Ramos (cell line): ENCODE measurements around the gene DCN.
"Not testable (repeated sequence)": the region's sequence is repeated elsewhere in the genome, so short reads cannot be mapped to it uniquely, and the experiment has no call there.

Experiments used
- in situ Hi-C: fragments of 300-500 bp; cut with MboI; formaldehyde crosslinking; loops from one replicate; pipeline ENCODE4 v1.14.3; 2022; ENCODE audit warnings: low sequenced_read_pairs; ENCODE audit not compliant: unreplicated experiment

Gene DCN, protein sequence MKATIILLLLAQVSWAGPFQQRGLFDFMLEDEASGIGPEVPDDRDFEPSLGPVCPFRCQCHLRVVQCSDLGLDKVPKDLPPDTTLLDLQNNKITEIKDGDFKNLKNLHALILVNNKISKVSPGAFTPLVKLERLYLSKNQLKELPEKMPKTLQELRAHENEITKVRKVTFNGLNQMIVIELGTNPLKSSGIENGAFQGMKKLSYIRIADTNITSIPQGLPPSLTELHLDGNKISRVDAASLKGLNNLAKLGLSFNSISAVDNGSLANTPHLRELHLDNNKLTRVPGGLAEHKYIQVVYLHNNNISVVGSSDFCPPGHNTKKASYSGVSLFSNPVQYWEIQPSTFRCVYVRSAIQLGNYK

DNA sequence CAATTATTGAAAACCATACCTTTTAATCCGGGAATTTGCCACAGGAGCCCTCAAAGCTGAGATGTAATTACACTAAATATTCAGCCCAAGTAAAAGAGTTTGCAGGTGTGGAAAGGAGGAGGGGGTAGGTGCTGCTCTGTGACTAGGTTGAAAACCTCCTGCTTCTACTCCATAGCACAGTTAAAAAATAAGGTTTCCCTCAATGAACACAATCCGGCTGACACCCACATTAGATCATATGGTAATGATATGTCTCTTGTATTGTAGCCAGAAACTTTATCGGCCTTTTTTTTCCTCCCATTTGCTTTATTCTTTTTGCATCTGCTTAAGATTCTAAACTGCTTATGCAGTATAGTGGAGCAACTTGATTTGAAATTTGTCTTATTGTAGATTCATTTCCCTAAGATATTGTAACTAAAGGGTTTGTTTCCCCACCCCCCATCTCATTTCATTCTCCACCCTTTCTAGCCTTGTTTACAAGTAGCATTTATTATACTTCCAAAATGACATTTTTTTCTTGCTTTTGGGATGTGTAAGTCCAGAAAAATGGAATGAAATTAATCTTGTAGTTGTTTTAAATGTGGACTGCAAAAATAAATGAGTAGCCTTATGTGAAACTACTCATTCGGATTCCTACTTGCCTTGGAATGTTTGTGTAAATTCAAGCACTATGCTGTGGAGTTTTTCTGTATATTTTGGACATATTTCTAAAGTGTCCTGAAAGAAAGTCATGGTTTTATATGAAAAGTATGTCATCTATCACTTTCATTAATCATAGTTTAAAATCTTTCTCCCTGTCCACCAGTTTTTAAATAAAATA is at the start of gene DCN:
TSS of gene DCN (minus strand) at position 182 of the 820 bp plus-strand sequence. CDS start 4,265 bp downstream, outside the sequence.
- in situ Hi-C loops: no loop called here

DNA sequence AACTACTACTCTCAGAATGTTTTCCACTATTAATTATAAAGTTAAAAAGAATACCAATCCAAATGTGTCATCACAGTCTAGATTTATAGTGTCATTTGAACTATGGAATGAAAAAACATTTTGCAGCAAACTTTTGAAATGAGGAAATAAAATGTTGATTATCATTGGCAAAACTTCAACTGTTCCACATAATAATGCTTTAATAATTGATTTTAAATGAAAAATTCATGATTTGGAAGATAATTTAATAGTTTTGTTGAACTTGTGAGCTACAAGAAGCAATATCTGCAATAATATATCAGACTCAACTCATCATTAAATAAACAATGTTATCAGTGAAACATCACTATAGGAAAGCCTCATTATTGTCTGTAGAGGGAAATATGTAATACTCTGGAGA is 48.2 kb upstream of the DCN start:
- in situ Hi-C loops: no loop called here

DNA sequence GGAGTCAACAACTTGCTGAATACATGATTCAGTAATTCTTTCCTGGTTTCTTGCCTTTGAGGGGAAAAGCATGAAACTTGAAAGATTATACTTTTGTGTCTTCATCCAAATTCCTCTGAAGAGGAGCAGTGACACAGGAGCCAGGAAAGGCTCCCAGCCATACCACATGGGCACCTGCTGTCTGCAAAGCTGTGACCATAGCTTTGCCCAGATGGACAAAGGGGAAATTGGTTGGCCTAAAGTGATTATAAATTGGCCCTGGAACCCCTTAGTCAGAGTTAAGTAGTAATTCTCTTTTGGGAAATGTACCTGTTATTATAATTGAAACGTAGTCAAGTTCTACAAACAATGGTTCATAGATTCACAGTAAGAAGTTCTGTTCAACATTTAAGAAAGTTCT is 44.3 kb upstream of the DCN start:
- in situ Hi-C loops: no loop called here

DNA sequence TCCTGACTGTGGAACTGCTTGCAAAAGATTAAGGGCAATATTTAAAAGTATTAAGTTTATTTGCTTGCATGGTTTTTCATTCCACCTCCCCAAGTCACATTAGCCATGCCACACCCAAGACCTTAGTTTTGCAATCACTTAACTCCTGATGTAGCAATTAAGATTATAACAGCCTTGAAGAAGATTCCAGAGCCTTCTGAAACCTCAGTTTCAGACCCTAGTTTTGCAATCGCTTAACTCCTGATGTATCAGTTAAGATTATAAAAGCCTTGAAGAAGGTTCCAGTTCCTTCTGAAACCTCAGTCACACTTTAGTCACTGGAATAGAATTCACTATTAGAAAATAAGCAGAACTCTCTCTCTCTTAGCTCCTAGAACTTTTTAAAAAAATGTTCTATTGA is 42.7 kb upstream of the DCN start:
- in situ Hi-C loops: no loop called here

DNA sequence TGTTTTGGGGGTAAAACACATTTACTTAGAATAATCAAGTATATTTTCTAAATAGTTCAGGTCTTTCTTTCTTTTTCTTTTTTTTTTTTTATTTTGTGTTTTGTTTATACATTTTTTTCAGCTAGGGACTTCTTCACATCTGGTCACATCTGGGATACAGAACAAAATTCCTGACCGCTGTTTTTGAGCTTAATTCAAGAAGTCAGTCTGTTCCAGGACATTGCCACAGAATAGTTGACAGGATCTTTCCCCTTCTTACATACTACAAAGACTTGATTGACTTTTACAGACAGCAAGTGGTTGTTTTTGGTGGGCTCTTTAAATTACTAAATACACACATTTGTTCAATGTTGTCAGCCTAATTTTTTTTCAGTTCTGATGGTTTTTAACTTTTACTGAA is 41.8 kb upstream of the DCN start:
- in situ Hi-C loops: no loop called here

DNA sequence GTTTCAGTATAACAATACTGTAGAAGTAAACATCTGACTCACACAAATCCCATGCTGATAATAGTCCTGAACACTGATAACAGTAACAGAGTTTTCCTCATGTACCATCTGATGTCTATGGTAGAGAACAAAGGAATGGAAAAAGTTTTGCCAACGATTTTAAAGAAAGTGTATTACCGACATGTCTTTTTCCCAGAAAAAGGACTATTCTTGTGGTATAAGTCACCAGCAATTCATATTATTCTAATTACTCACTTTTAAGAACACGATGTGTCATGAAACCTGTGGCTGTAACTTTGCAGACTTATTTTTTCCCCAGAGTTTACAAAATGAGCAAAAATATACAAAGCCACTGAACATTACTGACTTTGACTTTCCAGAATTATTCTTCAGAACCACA is 40.1 kb upstream of the DCN start:
- in situ Hi-C loops: no loop called here

DNA sequence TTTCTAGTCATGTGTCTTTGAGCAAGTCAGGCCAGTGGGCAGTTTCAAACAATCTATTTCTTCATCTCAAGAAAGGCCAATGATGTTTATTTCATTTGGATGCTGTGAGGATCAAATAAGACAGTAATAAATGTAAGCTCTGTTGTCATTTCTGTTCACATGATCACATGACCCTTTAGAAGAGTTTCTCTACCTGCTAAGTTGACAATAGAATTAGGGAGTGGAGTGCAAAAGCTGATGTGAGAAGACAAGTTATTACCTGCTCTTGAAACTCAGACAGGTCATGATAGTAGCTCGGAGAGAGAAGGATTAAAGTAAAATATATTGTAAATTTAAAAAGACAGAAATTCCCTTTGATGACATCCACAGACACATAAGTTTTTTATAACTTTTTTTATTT is 37.3 kb upstream of the DCN start:
- in situ Hi-C loops: no loop called here

DNA sequence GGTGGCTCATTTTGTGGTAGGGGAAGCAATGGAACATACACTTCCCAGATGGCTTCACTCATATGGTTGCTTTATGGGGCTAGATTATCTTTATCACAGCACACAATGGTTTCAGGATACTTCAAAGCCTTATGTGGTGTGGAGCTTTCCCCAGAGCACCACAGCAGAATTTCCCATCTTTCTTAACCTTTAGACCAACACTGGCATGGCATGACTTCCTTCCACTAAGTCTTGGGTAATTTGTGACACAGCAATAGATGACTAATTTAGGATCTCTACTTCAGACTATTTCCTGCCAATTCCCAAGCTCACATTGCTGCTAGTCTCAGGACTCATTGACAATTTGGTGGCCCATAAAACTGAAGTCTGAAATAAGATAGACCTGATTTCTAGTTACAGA is 36.9 kb upstream of the DCN start:
- in situ Hi-C loops: no loop called here

DNA sequence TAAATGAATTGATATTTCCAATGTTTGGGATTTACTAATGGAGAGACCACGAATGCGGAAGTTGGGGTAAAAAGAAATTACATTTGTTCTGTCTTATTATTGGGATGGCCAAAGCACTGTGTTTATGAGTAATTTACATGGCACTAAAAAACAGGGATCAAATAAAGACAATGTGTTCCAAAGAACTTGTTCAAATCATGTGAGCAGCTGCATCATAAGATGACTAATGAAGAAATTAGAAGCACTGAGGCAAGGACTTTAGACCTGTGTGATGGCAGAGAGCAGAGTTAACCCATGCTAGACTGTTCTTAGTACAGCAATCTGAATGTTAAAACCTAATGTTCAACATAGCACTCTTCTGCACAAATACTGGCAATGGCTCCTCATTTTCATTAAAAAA is 34.3 kb upstream of the DCN start:
- in situ Hi-C loops: no loop called here

DNA sequence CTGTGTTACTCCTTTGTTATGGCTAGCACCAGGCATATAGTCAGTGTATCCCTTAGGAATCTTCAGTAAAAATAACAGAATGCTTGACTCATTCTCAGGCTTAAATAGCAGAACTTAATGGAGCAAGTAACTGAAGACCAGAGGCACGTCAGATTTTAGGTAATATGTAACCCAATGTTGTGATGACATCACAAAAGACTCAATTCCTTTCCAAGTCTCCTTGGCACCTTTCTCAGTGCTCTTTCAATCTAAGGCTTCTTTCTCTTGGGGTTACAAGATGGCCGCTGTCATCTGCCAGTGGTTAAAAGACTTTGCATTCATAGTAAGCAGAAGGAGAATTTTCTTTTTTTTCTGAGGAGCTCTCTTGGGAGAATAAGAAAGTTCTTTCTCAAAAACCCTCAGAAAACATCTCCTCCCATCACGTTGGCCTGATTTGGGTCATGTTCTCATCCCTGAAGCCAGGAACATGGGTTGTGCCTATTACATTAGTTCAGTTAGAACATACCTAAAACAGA is 33.4 kb upstream of the DCN start:
- in situ Hi-C loops: no loop called here

DNA sequence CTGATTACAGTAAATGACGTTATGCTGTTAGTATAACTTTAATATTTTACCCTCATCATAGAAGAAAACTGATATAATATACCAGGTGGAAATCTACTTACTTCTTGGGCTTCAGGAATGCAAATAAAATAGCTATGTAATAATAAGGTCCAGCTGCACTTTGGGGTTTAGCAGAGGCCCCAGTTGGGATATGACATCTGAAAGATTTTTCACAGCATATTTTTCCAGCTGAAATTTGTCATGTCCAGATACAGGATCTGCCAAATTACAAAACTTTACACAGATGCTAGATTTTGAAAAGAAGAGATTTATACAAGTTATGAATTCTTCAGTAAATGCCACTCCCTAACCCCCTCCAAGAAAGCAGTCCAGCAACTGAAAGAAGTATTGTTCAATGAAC is 29.2 kb upstream of the DCN start:
- in situ Hi-C loops: no loop called here

DNA sequence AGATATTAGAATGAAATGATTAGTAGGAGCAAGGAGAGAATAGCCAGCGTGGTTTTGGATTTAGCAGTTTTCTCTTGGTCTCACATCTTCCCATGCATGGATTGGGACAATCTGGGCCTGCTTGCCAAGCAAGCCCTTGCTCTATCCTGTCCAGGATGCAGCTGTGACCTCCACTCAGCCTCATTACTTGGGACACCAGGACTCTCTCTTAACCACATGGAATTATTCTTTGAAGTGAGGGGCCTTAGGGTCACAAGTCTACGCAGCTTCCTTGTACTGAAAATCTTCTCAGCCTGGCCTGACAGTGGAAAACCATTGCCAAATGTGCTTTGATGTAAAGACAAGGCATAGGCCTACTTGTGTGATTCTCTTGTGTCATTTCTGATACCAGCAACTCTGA is 28.0 kb upstream of the DCN start:
- in situ Hi-C loops: no loop called here

DNA sequence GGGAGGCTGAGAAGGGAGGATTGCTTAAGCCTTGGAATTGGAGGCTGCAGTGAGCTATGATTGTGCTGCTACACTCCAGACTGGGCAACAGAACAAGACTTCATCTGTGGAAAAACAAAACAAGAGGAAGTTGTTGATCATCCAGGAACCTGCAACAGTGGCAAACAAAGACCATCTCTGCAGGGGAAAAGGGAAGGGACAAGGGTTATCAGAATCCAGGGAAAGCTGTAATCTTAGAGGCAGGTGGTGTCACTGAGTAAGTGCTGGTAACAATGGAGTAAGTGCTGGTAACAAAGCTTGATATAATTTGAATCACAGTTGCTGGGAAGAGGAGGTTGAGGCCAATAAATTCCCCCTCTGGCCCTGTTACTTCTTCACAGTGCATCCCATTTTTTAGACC is 27.5 kb upstream of the DCN start:
- in situ Hi-C loops: no loop called here

DNA sequence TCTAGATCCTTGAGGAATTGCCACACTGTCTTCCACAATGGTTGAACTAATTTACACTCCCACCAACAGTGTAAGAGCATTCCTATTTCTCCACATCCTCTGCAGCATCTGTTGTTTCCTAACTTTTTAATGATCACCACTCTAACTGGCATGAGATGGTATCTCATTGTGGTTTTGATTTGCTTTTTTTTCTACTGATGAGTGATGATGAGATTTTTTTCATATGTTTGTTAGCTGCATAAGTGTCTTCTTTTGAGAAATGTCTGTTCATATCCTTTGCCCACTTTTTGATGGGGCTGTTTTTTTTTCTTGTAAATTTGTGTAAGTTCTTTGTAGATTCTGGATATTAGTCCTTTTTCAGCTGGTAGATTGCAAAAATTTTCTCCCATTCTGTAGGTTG is 24.7 kb upstream of the DCN start:
- in situ Hi-C loops: not testable (repeated sequence)

DNA sequence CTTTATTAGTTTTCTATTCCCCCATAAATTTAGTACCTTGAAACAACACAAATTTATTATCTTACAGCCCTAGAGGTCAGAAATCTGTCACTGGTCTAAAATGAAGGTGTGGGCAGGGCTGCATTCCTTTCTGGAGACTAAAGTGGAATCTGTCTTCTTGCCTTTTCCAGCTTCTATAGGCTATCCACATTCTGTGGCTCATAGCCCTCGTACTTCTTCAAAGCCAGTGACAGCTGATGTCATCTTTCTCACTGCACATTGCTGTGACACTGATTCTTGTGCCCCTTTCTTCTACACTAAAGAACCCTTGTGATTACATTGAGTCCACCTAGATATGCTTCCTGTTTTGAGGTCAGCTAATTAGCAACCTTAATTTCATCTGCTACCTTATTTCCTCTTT is 23.2 kb upstream of the DCN start:
- in situ Hi-C loops: no loop called here

DNA sequence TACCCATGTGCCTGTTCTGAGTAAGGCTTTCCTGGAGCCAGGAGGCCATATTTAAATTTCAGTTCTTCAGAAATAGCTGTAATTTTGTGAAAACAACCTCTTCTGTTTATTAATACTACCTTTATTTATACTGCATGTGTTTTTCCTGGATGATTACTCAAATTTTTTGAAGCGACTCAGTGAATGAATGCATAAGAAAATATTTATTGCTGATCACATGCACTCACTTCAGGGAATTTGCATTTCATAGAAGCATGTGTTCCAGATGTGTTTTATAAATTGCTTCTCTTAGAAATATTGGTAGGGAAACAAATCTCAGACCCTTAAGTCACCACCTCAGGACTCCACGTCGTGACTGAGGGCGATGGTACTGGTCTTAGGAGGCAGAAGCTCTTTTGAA is 21.8 kb upstream of the DCN start:
- in situ Hi-C loops: no loop called here

DNA sequence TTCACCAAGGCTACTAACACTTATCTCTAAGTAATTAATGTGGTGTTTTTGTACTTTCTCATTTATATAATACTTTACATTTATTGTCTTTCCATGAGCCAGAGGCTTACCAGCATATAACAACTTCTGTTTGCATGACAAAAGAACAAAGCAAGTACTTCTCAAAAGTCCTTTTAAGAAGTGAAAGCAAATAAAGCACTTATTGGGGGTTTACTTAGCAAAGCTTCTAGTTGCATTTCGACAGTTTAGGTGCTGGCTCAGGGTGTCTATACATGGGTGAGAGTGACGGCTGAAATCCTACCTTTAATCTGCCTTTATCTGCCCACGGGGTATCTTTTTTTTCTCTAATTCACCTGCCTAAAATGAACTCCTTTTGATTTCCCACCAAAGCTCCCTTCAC is 21.0 kb upstream of the DCN start:
- in situ Hi-C loops: no loop called here

DNA sequence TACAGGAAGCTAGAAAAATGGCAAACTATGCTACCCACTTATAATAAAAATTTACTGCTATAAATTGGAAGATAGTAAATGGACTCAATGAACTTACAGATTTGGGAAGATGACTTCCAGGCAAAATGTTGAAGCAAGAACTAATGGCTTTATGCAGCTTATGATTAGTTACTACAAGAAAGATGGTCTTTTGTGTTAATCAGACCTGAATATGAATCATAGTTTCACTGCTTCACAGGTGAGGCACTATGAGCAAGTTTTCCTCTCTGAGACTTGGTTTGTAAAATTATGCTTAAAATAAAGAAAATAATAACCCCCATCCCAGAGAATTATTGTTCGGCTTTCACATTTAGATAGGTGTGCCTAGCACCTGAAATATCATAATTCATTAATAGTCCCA is 19.8 kb upstream of the DCN start:
- in situ Hi-C loops: no loop called here

DNA sequence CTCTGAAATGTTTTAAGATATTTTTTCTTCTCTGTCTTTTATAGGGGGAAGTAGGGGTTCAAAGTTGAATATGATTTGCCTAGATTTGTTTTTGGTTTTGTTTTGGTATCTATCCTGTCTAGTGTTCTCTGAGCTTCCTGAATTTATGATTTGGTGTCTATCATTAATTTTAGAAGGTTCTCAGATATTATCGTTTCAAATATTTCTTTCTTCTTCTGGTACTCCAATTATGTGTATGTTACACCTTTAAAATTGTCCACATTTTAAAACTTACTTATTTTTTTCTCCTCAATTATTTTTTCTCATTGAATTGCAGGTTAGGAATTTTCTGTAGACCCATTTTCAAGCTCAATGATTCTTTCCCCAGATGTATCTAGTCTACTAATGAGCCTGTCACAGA is 13.8 kb upstream of the DCN start:
- in situ Hi-C loops: no loop called here

DNA sequence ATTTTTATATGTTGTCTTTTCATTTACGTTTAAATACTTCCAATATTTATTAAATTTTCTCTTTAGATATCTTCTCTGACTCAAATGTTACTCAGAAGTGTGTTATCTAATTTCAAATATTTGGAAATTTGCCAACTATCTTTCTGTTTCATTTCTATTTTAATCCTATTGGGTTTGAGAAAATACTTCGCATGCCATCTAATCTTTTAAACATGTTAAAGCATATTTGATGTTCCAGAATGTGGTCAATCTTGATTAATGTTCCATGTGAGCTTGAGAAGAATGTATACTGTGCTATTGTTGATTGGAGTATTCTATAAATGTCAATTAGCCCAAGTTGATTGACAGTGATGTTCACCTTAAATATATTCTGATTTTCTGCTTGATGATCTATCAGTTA is 11.9 kb upstream of the DCN start:
- in situ Hi-C loops: no loop called here

DNA sequence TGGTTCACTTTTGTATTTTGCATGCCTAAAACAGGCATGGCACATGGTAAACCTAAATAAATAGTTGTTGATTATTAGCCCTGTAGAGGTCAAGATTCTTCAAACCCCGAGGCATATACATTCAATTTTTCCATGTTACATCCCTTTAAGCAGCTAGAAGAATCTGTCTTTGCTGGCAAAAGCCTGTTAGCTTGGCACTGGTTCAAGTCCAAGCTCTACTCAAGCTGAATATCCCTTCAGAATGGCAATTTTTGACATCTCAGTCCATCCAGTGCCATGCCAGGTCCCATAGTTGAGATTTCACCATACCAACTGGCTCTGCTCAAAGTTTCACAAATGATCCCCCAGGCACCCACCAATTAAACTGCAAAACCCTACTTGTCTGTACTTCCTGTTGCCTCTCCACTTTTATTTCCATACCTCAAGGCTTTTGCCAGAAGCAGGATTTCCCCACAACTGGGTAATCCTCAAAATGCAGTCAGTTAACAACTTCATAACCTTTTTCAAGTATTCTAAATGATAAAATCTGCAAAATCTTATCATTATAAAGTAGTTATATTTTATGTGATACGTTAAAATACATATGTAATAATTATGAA is 9.0 kb upstream of the DCN start:
- in situ Hi-C loops: no loop called here
